Uterus (tissue), 2 donors: Measurements from ENCODE around the gene DOCK3.

ENCODE experiments used
- POLR2A ChIP-seq, 2 donors: fragments of 450-650 bp; IDR thresholded peaks; one replicate each; pipeline ENCODE4 v1.6.1; 2016; ENCODE audit warnings: antibody characterized with exemption in 2 of 2, mild to moderate bottlenecking in 1 of 2, moderate library complexity in 1 of 2
- TF ChIP-seq, protein P1 (sequence below), 4 experiments: fragments of 200-600 bp in 2 of 4; fragments of 450-650 bp in 2 of 4; sonication (generic) in 2 of 4; IDR thresholded peaks; one replicate each; pipeline ENCODE4 v1.5.1; 2016 to 2019; ENCODE audit warnings: antibody characterized with exemption in 4 of 4, mild to moderate bottlenecking in 2 of 4, moderate library complexity in 1 of 4

DNA sequence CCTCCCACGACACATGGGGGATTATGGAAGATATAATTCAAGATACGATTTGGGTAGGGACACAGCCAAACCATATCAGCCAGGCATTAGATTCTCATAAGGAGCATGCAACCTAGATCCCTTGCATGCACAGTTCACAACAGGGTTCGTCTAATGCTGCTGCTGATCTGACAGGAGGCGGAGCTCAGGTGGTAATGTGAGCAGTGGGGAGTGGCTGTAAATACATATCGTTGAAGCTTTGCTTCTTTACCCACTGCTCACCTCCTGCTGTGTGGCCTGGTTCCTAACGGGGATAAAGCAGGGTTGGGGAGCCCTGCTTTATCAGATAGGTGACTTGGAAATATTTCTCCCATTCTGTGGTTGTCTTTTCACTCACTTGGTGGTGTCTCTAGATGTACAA, 14.8 kb downstream of the DOCK3 start:
- TF ChIP-seq, protein P1, sequence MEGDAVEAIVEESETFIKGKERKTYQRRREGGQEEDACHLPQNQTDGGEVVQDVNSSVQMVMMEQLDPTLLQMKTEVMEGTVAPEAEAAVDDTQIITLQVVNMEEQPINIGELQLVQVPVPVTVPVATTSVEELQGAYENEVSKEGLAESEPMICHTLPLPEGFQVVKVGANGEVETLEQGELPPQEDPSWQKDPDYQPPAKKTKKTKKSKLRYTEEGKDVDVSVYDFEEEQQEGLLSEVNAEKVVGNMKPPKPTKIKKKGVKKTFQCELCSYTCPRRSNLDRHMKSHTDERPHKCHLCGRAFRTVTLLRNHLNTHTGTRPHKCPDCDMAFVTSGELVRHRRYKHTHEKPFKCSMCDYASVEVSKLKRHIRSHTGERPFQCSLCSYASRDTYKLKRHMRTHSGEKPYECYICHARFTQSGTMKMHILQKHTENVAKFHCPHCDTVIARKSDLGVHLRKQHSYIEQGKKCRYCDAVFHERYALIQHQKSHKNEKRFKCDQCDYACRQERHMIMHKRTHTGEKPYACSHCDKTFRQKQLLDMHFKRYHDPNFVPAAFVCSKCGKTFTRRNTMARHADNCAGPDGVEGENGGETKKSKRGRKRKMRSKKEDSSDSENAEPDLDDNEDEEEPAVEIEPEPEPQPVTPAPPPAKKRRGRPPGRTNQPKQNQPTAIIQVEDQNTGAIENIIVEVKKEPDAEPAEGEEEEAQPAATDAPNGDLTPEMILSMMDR (IDR thresholded peaks at IDR 0.05): no peak
- no peak for TF ChIP-seq POLR2A (IDR thresholded peaks at IDR 0.05)
